Lower leg skin (tissue), 4 donors: ENCODE measurements around the gene RGS13. TPM values are rescaled to one million over a fixed set of nuclear protein-coding genes. Genes with fewer than 3 reads are reported as not detected.

Experiments
- DNase-seq, 2 donors: peaks; one replicate each; pipeline ENCODE4 v3.0.0-alpha.2; 2019; ENCODE audit warnings: low spot score in 2 of 2
- H3K4me3 ChIP-seq: fragments of 200-600 bp; sonication (generic); 2 replicates; pipeline ENCODE4 v1.5.1; 2017; ENCODE audit warnings: mild to moderate bottlenecking, low read depth; ENCODE audit not compliant: poor library complexity, severe bottlenecking
- CTCF ChIP-seq, 3 donors: fragments of 450-650 bp; IDR thresholded peaks; one replicate each; pipeline ENCODE4 v1.5.1; 2016; ENCODE audit warnings: antibody characterized with exemption in 3 of 3, mild to moderate bottlenecking in 3 of 3, moderate library complexity in 2 of 3
- POLR2A ChIP-seq, 2 donors: fragments of 450-650 bp; IDR thresholded peaks; one replicate each; pipeline ENCODE4 v1.6.1; 2016 to 2017; ENCODE audit warnings: antibody characterized with exemption in 2 of 2, mild to moderate bottlenecking in 1 of 2, moderate library complexity in 1 of 2
- WGBS, 2 donors: methylation state at CpG; one replicate each; pipeline ENCODE4 v1.1.5; 2018; 5-methylcytosine and 5-hydroxymethylcytosine counted together
- intact Hi-C: fragments of 100-400 bp; cut with DNase I; formaldehyde crosslinking; loops from one replicate; pipeline ENCODE4 v1.15.0; 2023; ENCODE audit warnings: low total_unique reads
- total RNA-seq, 4 donors: library from RNA; depleted of rRNA; stranded (reverse); fragments of >200 nt; gene quantifications; one replicate each; pipeline ENCODE4 v1.1.0, GENCODE V29; 2016

The RGS13 gene
- total RNA-seq, 4 donors from 2014 or later = 0.08 to 1.1 TPM; not detected in 2

GRCh38 chr1:192632641-192633532 is 3.1 kb upstream of the RGS13 start:
- H3K4me3 ChIP-seq = no peak overlapping the region
- WGBS, 2 donors = 76 to 79% methylated on average over 6 of the region's 6 CpGs
- DNase-seq = no peak
- TF ChIP-seq CTCF (IDR thresholded peaks at IDR 0.05) = no peak
- no peak for TF ChIP-seq POLR2A (IDR thresholded peaks at IDR 0.05)
- intact Hi-C loops = no loop called here

- 80 to 83% methylated on average over 7 of the region's 7 CpGs for WGBS, 2 donors
- no peak for TF ChIP-seq POLR2A (IDR thresholded peaks at IDR 0.05)
- TF ChIP-seq CTCF (IDR thresholded peaks at IDR 0.05) = no peak
- intact Hi-C loops = no loop called here
Measured at GRCh38 chr1:192633533-192634253, 2.3 kb upstream of the RGS13 start.

GRCh38 chr1:192635041-192635440 is 906 bp upstream of the RGS13 start:
- DNase-seq = no peak
- 88 to 95% methylated on average over 2 of the region's 2 CpGs for WGBS, 2 donors
- TF ChIP-seq CTCF (IDR thresholded peaks at IDR 0.05) = no peak
- TF ChIP-seq POLR2A (IDR thresholded peaks at IDR 0.05) = no peak
- intact Hi-C loops = no loop called here
- H3K4me3 ChIP-seq = no peak overlapping the region

More at GRCh38 chr1:192633533-192634253, 2.3 kb upstream of the RGS13 start:
- H3K4me3 ChIP-seq = no peak overlapping the region
- no peak for DNase-seq

GRCh38 chr1:192639607-192640368 is 3.8 kb downstream of the RGS13 start:
- 60 to 63% methylated on average over 4 of the region's 4 CpGs for WGBS, 2 donors
- DNase-seq = no peak
- no peak overlapping the region for H3K4me3 ChIP-seq
- intact Hi-C loops = no loop called here
- TF ChIP-seq CTCF (IDR thresholded peaks at IDR 0.05) (no peak), POLR2A (IDR thresholded peaks at IDR 0.05) (no peak)

- no peak for TF ChIP-seq CTCF (IDR thresholded peaks at IDR 0.05)
- no peak for TF ChIP-seq POLR2A (IDR thresholded peaks at IDR 0.05)
- 95 to 100% methylated on average over 1 of the region's 1 CpG for WGBS, 2 donors
- DNase-seq = no peak
- intact Hi-C loops = loop anchor here (5.0 kb wide), 1 partner anchor 1200 kb away; no protein-coding TSS in a partner anchor
- H3K4me3 ChIP-seq = no peak overlapping the region
Measured at GRCh38 chr1:192652159-192652558, 16.2 kb downstream of the RGS13 start.
